Measurements from ENCODE around the gene COL6A3.
A peak's percentile ranks its signal among the peaks of the same experiment; 100 is the strongest.

COL6A3 gene

GRCh38 chr2:237291138-237291792, 122.7 kb downstream of the COL6A3 start (continued):
- TF ChIP-seq OSR2 (tag by site-specific recombination; IDR thresholded peaks at IDR 0.05) (peak; percentile 84), ZBTB8A (tag by site-specific recombination; IDR thresholded peaks at IDR 0.05) (peak; percentile 61), ZNF2 (tag by site-specific recombination; IDR thresholded peaks at IDR 0.05) (peak; percentile 60; the same call in 1 of the 2 replicates), ZNF366 (tag by site-specific recombination; conservative IDR thresholded peaks at IDR 0.05) (peak; percentile 90), REPIN1 (tag by site-specific recombination; IDR thresholded peaks at IDR 0.05; ENCODE audit: low read depth) (no peak), ZNF639 (tag by site-specific recombination; IDR thresholded peaks at IDR 0.05) (peak; percentile 60; the same call in 1 of the 2 replicates), ZNF114 (tag by site-specific recombination; IDR thresholded peaks at IDR 0.05) (no peak), ZNF561 (tag by site-specific recombination; IDR thresholded peaks at IDR 0.05; ENCODE audit: borderline replicate concordance) (peak; percentile 71; the same call in 1 of the 2 replicates), ZNF692 (tag by site-specific recombination; IDR thresholded peaks at IDR 0.05) (0 out of 2 replicates have a peak, but pooled peaks have one; percentile 39), INSM2 (tag by site-specific recombination; IDR thresholded peaks at IDR 0.05) (0 out of 2 replicates have a peak, but pooled peaks have one; percentile 15), FEZF1 (tag by site-specific recombination; IDR thresholded peaks at IDR 0.05) (peak; percentile 97), ZNF529 (tag by site-specific recombination; IDR thresholded peaks at IDR 0.05; ENCODE audit: insufficient replicate concordance) (no peak), ZNF391 (tag by site-specific recombination; IDR thresholded peaks at IDR 0.05; ENCODE audit: borderline replicate concordance, low read depth) (0 out of 2 replicates have a peak, but pooled peaks have one; percentile 37), PBX3 (CRISPR knock-in tag; IDR thresholded peaks at IDR 0.05) (no peak), ZNF792 (tag by site-specific recombination; IDR thresholded peaks at IDR 0.05) (no peak), ZNF645 (tag by site-specific recombination; IDR thresholded peaks at IDR 0.05) (no peak), ZBTB11 (tag by site-specific recombination; conservative IDR thresholded peaks at IDR 0.05; ENCODE audit: low read depth) (peak; percentile 52), ZNF629 (tag by site-specific recombination; IDR thresholded peaks at IDR 0.05) (peak; percentile 69), ZBTB49 (tag by site-specific recombination; IDR thresholded peaks at IDR 0.05; ENCODE audit: low read depth) (no peak), KLF17 (tag by site-specific recombination; IDR thresholded peaks at IDR 0.05) (0 out of 2 replicates have a peak, but pooled peaks have one; percentile 48), ZBTB44 (tag by site-specific recombination; IDR thresholded peaks at IDR 0.05) (peak; percentile 46; the same call in 1 of the 2 replicates), ZEB2 (tag by site-specific recombination; IDR thresholded peaks at IDR 0.05) (peak; percentile 72)
